GM19372 (cell line): ENCODE data around the gene FUT6.
"Not testable (repeated sequence)": the region's sequence is repeated elsewhere in the genome, so short reads cannot be mapped to it uniquely, and the experiment has no call there.

Source experiments
- ATAC-seq: cut with Tn5 transposase; IDR thresholded peaks from one replicate; pipeline ENCODE4 v1.9.1; 2021; ENCODE audit warnings: mild to moderate bottlenecking, low read depth, moderate library complexity; ENCODE audit not compliant: unreplicated experiment

Gene FUT6

GRCh38 chr19:5863030-5863665 lies 23.6 kb upstream of the FUT6 start:
- no peak for ATAC-seq

GRCh38 chr19:5857203-5858081 lies 17.9 kb upstream of the FUT6 start:
- no peak for ATAC-seq

GRCh38 chr19:5855151-5855550 lies 15.6 kb upstream of the FUT6 start:
- not testable (repeated sequence) for ATAC-seq

GRCh38 chr19:5854121-5854520 lies 14.6 kb upstream of the FUT6 start:
- not testable (repeated sequence) for ATAC-seq

- no peak for ATAC-seq
These were observed 11.8 kb upstream of the FUT6 start, which contains the start of gene FUT3 for GRCh38 chr19:5851302-5851701. Gene FUT3, minus strand, starts transcription at chr19:5851449.

- no peak for ATAC-seq
These were observed 11.3 kb upstream of the FUT6 start for GRCh38 chr19:5850743-5851293.

- no peak for ATAC-seq
These were observed 10.7 kb upstream of the FUT6 start for GRCh38 chr19:5850189-5850588.

- ATAC-seq = not testable (repeated sequence)
These were observed 9.1 kb upstream of the FUT6 start for GRCh38 chr19:5848621-5849020.

- not testable (repeated sequence) for ATAC-seq
These were observed 8.3 kb upstream of the FUT6 start for GRCh38 chr19:5847846-5848245.

- ATAC-seq = no peak
These were observed 5.2 kb upstream of the FUT6 start for GRCh38 chr19:5844456-5845433.

GRCh38 chr19:5843295-5843927 lies 3.9 kb upstream of the FUT6 start:
- no peak for ATAC-seq

- ATAC-seq = not testable (repeated sequence)
These were observed 2.2 kb upstream of the FUT6 start for GRCh38 chr19:5841735-5842111.

GRCh38 chr19:5838353-5839064 lies 993 bp downstream of the FUT6 start:
- no peak for ATAC-seq

- no peak for ATAC-seq
These were observed 1.6 kb downstream of the FUT6 start for GRCh38 chr19:5837761-5838352.

- ATAC-seq = no peak
These were observed 6.8 kb downstream of the FUT6 start for GRCh38 chr19:5832527-5833216.

- no peak for ATAC-seq
These were observed 7.4 kb downstream of the FUT6 start for GRCh38 chr19:5832061-5832460.

- ATAC-seq = no peak
These were observed 8.3 kb downstream of the FUT6 start for GRCh38 chr19:5831159-5831558.

- no peak for ATAC-seq
These were observed 9.8 kb downstream of the FUT6 start for GRCh38 chr19:5829567-5830310.
